ENCODE data around the gene MAGI1.

DNA sequence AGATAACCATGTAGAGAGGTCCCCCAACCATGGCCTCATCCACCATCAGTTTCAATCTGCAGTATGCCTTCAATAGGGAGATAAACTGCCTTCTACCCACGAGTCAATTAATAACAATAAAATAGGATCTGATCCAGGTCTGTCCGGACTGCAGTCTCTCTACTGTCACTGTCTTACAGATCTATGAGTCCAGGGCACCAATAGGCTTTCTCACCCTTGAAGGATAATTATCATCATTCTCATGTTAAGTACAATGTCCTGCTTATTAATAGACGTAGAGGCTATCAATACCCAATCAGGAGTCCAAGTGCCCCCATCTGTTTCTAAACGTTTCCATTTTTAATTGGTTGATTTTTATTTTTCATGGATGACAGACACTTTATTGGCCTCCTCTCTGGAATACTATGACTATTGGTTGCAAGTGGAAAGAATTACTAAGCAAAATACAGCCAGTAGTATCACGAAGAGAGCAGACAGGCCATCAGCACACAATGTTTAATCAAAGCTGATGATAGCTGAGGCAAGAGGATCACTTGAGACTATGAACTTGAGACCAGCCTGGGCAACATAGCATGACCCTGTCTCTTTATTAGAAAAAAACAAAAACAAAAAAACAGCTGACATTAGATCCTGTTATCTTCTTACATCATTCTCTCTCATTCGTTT lies 480.7 kb downstream of the MAGI1 start:
- TF ChIP-seq CTCF (conservative IDR thresholded peaks at IDR 0.05 in 1 of 2, IDR thresholded peaks at IDR 0.05 in 1 of 2; ENCODE audit: low read depth in 1 of 2, low read length in 2 of 2) (no peak), EZH2 (IDR thresholded peaks at IDR 0.05; ENCODE audit: low read length, missing control alignments) (no peak)
